GM23338 (cell line): ENCODE measurements around the gene PTCH2. TPM values are rescaled to one million over a fixed set of nuclear protein-coding genes. Genes with fewer than 3 reads are reported as not detected.

Experiments used
- ATAC-seq: fragments of 200-7000 bp; cut with Tn5 transposase; 3 replicates; pipeline ENCODE4 v1.9.1; 2020
- DNase-seq: peaks from one replicate; pipeline ENCODE4 v3.0.0-alpha.2; 2015; ENCODE audit warnings: low spot score
- H2AFZ ChIP-seq: fragments of 200-600 bp; sonication (generic); 2 replicates; pipeline ENCODE4 v1.8.0; 2016; ENCODE audit warnings: antibody characterized with exemption, mild to moderate bottlenecking, moderate library complexity
- H3F3A ChIP-seq: fragments of 200-600 bp; sonication (generic); replicated peaks from 2 replicates; pipeline ENCODE4 v1.8.0; 2017; ENCODE audit warnings: antibody characterized with exemption, mixed run types, low read depth
- H3K27ac ChIP-seq: fragments of 200-600 bp; sonication (generic); 2 replicates; pipeline ENCODE4 v1.6.1; 2016; ENCODE audit warnings: low read depth
- H3K27me3 ChIP-seq: fragments of 200-600 bp; sonication (generic); 2 replicates; pipeline ENCODE4 v1.8.0; 2016; ENCODE audit warnings: mild to moderate bottlenecking, mixed run types, moderate library complexity; ENCODE audit not compliant: insufficient read depth
- H3K36me3 ChIP-seq: fragments of 200-600 bp; sonication (generic); 2 replicates; pipeline ENCODE4 v1.8.0; 2016; ENCODE audit warnings: mild to moderate bottlenecking; ENCODE audit not compliant: insufficient read depth
- H3K4me1 ChIP-seq: fragments of 200-600 bp; sonication (generic); 2 replicates; pipeline ENCODE4 v1.8.0; 2016; ENCODE audit warnings: mild to moderate bottlenecking, moderate library complexity; ENCODE audit not compliant: insufficient read depth
- H3K4me2 ChIP-seq: fragments of 200-600 bp; sonication (generic); 2 replicates; pipeline ENCODE4 v1.7.1; 2017; ENCODE audit warnings: mixed run types
- H3K4me3 ChIP-seq: fragments of 200-600 bp; sonication (generic); 2 replicates; pipeline ENCODE4 v1.6.1; 2016; ENCODE audit warnings: mixed run types
- H3K79me2 ChIP-seq: fragments of 200-600 bp; sonication (generic); replicated peaks from 2 replicates; pipeline ENCODE4 v1.8.0; 2017; ENCODE audit warnings: mild to moderate bottlenecking; ENCODE audit not compliant: insufficient read depth
- H3K9me2 ChIP-seq: fragments of 200-600 bp; sonication (generic); 2 replicates; pipeline ENCODE4 v1.8.0; 2017; ENCODE audit not compliant: insufficient read depth
- H4K20me1 ChIP-seq: fragments of 200-600 bp; sonication (generic); replicated peaks from 2 replicates; pipeline ENCODE4 v1.8.0; 2017; ENCODE audit warnings: mild to moderate bottlenecking; ENCODE audit not compliant: insufficient read depth
- H3K27ac Mint-ChIP-seq: 2 replicates; pipeline ENCODE4 v1.8.0; 2020; ENCODE audit warnings: inconsistent platforms, mild to moderate bottlenecking, moderate library complexity, mixed read lengths
- H3K27me3 Mint-ChIP-seq: 3 replicates; pipeline ENCODE4 v1.8.0; 2022; ENCODE audit warnings: low read depth, mild to moderate bottlenecking, moderate library complexity, mixed read lengths, inconsistent platforms; ENCODE audit not compliant: insufficient read depth, poor library complexity
- H3K36me3 Mint-ChIP-seq: 3 replicates; pipeline ENCODE4 v1.8.0; 2021; ENCODE audit warnings: low read depth, mild to moderate bottlenecking, inconsistent platforms, moderate library complexity, mixed read lengths
- H3K4me1 Mint-ChIP-seq: 3 replicates; pipeline ENCODE4 v1.8.0; 2020; ENCODE audit warnings: mild to moderate bottlenecking, inconsistent platforms, mixed read lengths
- H3K4me3 Mint-ChIP-seq: 3 replicates; pipeline ENCODE4 v1.8.0; 2021; ENCODE audit warnings: moderate library complexity, mild to moderate bottlenecking, inconsistent platforms, mixed read lengths
- H3K9me3 Mint-ChIP-seq: 3 replicates; pipeline ENCODE4 v1.8.0; 2020; ENCODE audit warnings: moderate library complexity, mild to moderate bottlenecking, inconsistent platforms, mixed read lengths
- CREB1 ChIP-seq: fragments of 250-450 bp; sonication (Bioruptor Pico); IDR thresholded peaks from 2 replicates; pipeline ENCODE4 v1.5.0; 2020; ENCODE audit warnings: low read depth, mild to moderate bottlenecking, moderate library complexity
- EZH2phosphoT487 ChIP-seq: fragments of 200-600 bp; sonication (generic); IDR thresholded peaks from one replicate; pipeline ENCODE4 v1.8.1; 2018; ENCODE audit warnings: antibody characterized with exemption; ENCODE audit not compliant: unreplicated experiment
- POLR2AphosphoS5 ChIP-seq: IDR thresholded peaks from 2 replicates; pipeline ENCODE4 v1.6.1; 2016; ENCODE audit warnings: antibody characterized with exemption, low read depth
- ZNF114 ChIP-seq: fragments of 250-450 bp; sonication (Bioruptor Pico); IDR thresholded peaks from 2 replicates; pipeline ENCODE4 v1.5.0; 2020; ENCODE audit warnings: mild to moderate bottlenecking, moderate library complexity
- ZNF331 ChIP-seq: fragments of 250-450 bp; sonication (Bioruptor Pico); IDR thresholded peaks from 2 replicates; pipeline ENCODE4 v1.5.0; 2020; ENCODE audit warnings: low read depth, mild to moderate bottlenecking, moderate library complexity
- polyA plus RNA-seq: library from polyadenylated mRNA; unstranded; fragments of >200 nt; fragmentation: Nextera tagmentation; extraction: Ambion mirVana; gene quantifications from 2 replicates; pipeline ENCODE4 v1.2.1, GENCODE V29; 2016
- total RNA-seq: library from RNA; depleted of rRNA; stranded (reverse); fragments of >200 nt; shearing (Covaris generic); gene quantifications from 2 replicates; pipeline ENCODE4 v1.2.3, GENCODE V29; 2014
- TF ChIP-seq, protein P1 (sequence below), 2 experiments: fragments of 200-600 bp in 1 of 2; sonication (generic) in 1 of 2; conservative IDR thresholded peaks; 2 replicates each; pipeline versions ENCODE4 v1.5.1 to v1.6.1; 2016 to 2017; ENCODE audit warnings: antibody characterized with exemption in 2 of 2, low read depth in 2 of 2, mild to moderate bottlenecking in 2 of 2, moderate library complexity in 1 of 2
- TF ChIP-seq, protein P2 (sequence below): IDR thresholded peaks from 2 replicates; pipeline ENCODE4 v1.6.1; 2016; ENCODE audit warnings: antibody characterized with exemption

PTCH2 gene
- total and polyA plus RNA-seq, 2 experiments from 2014 or later: 0.63 to 0.74 TPM

DNA sequence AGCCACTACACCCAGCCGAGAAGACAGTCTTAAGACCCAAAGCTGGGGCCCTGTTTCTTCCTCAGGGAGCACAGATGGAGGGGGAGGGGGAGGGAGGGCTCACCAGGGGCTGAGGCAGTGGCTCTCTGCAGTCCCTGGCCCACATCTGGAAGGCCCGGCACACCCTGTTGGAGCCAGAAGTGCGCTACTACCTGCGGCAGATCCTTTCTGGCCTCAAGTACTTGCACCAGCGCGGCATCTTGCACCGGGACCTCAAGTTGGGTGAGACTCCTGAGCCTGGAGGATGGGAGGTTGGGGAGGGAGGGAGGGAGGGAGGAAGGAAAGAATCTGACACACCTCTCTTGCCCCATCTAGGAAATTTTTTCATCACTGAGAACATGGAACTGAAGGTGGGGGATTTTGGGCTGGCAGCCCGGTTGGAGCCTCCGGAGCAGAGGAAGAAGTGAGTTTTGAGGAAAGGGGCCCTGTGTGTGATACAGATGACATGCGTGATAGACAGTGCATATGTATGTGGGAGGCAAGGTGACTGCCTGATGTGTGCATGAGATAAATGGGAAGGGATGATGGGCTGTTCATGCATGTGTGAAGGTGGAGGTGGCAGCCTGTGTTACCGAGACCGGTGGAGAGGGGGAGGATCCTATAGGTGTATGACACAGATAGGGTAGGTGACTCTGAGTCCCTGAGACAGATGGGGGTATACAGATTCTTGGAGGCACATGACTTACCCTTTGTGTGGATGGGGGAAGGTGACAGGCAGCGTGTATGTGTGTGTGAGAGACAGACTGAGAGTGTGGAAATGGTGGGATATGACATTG lies 41.4 kb downstream of the PTCH2 start:
- H3K36me3 ChIP-seq: no peaks in the 10 kb centered on the region; the same call in 1 of the 2 replicates
- H3K4me1 ChIP-seq: peaks cover 10% of the 10 kb centered on the region; the same call in 1 of the 2 replicates
- 0 out of 2 replicates have a peak, but pooled peaks cover 3% of the 10 kb centered on the region for H3K79me2 ChIP-seq
- no peaks in the 10 kb centered on the region for H3K9me3 Mint-ChIP-seq
- peaks cover 12% of the 10 kb centered on the region for H3K4me1 Mint-ChIP-seq
- H3K4me3 Mint-ChIP-seq: peak overlapping the region; percentile 78
- no peaks in the 10 kb centered on the region for H3K9me2 ChIP-seq
- H3K27me3 ChIP-seq: no peaks in the 10 kb centered on the region
- ATAC-seq: no peak
- H3K4me3 ChIP-seq: peak overlapping the region; percentile 67; the same call in 1 of the 2 replicates
- peaks cover 18% of the 10 kb centered on the region for H3F3A ChIP-seq
- no peak overlapping the region for H2AFZ ChIP-seq
- H3K36me3 Mint-ChIP-seq: peaks cover 34% of the 10 kb centered on the region
- H3K27ac ChIP-seq: no peak overlapping the region
- H3K4me2 ChIP-seq: peak overlapping the region; percentile 96
- H3K27ac Mint-ChIP-seq: no peak overlapping the region
- TF ChIP-seq ZNF331 (CRISPR knock-in tag) (no peak), EZH2phosphoT487 (no peak), ZNF114 (CRISPR knock-in tag) (no peak)
- H4K20me1 ChIP-seq: no peaks in the 10 kb centered on the region
- peaks cover 8% of the 10 kb centered on the region for H3K27me3 Mint-ChIP-seq
- no peak for DNase-seq

DNA sequence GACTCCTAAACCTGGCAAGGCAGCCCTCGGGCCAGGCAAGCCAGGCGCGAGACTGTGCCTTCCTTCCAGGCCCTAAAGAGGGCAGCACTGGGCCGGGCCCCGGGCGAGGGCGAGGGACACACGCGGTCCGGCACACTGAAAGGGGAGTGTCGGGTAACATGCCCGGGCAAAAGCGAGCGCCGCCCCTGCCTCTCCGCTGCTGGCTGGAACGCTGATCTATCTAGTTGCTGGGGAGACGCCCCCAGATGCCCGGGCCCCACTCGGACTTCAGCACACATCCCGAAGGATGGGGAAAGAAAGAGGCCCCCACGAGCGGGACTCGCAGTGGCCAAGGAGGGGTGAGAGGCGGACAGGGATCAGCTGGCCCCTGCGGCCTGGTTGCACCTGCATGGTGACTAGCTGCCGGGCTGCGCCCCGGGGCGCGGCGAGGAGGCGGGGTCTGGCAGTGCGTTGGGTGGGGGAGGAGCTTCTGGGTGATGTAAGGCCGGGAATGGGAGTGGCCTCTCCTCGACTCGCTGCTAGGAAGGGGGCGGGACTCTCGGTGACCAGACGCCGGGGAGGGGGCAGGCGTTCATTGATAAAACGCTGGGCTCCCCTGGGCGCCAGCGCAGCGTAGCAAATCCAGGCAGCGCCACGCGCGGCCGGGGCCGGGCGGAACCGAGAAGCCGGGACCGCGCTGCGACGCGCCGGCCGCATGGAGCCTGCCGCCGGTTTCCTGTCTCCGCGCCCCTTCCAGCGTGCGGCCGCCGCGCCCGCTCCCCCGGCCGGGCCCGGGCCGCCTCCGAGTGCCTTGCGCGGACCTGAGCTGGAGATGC lies 43.1 kb downstream of the PTCH2 start, which contains the start of gene PLK3:
Gene PLK3, plus strand, starts transcription at position 608 of the 815 bp plus-strand sequence. Its CDS starts 87 bp downstream, at position 695.
- Histone ChIP-seq H3K9me2 (no peaks in the 10 kb centered on the region), H3K4me2 (peak within 1 kb of the TSS; percentile 96), H3K27me3 (no peaks in the 10 kb centered on the region), H3K27ac (peak within 1 kb of the TSS; percentile 97), H3K36me3 (no peaks in the 10 kb centered on the region; the same call in 1 of the 2 replicates), H3K79me2 (0 out of 2 replicates have a peak, but pooled peaks cover 3% of the 10 kb centered on the region), H4K20me1 (no peaks in the 10 kb centered on the region), H3F3A (peaks cover 19% of the 10 kb centered on the region), H3K4me3 (peak within 1 kb of the TSS; percentile 67), H3K4me1 (peaks cover 9% of the 10 kb centered on the region; the same call in 1 of the 2 replicates), H2AFZ (peak within 1 kb of the TSS; percentile 80; the same call in 1 of the 2 replicates)
- DNase-seq: peak; percentile 99
- Mint-ChIP-seq H3K4me3 (peak within 1 kb of the TSS; percentile 93), H3K27ac (peak within 1 kb of the TSS; percentile 100), H3K27me3 (peaks cover 8% of the 10 kb centered on the region), H3K4me1 (peaks cover 12% of the 10 kb centered on the region), H3K9me3 (no peaks in the 10 kb centered on the region), H3K36me3 (peaks cover 25% of the 10 kb centered on the region)
- peak; percentile 91 for ATAC-seq
- TF ChIP-seq CREB1 (CRISPR knock-in tag): peak; percentile 38; the same call in 1 of the 2 replicates
- peak; percentile 95 for TF ChIP-seq POLR2AphosphoS5
- TF ChIP-seq, protein P1, sequence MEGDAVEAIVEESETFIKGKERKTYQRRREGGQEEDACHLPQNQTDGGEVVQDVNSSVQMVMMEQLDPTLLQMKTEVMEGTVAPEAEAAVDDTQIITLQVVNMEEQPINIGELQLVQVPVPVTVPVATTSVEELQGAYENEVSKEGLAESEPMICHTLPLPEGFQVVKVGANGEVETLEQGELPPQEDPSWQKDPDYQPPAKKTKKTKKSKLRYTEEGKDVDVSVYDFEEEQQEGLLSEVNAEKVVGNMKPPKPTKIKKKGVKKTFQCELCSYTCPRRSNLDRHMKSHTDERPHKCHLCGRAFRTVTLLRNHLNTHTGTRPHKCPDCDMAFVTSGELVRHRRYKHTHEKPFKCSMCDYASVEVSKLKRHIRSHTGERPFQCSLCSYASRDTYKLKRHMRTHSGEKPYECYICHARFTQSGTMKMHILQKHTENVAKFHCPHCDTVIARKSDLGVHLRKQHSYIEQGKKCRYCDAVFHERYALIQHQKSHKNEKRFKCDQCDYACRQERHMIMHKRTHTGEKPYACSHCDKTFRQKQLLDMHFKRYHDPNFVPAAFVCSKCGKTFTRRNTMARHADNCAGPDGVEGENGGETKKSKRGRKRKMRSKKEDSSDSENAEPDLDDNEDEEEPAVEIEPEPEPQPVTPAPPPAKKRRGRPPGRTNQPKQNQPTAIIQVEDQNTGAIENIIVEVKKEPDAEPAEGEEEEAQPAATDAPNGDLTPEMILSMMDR (conservative IDR thresholded peaks at IDR 0.05; ENCODE audit: low read depth in 2 of 2): peak; percentile 78 to 95
- TF ChIP-seq, protein P2, sequence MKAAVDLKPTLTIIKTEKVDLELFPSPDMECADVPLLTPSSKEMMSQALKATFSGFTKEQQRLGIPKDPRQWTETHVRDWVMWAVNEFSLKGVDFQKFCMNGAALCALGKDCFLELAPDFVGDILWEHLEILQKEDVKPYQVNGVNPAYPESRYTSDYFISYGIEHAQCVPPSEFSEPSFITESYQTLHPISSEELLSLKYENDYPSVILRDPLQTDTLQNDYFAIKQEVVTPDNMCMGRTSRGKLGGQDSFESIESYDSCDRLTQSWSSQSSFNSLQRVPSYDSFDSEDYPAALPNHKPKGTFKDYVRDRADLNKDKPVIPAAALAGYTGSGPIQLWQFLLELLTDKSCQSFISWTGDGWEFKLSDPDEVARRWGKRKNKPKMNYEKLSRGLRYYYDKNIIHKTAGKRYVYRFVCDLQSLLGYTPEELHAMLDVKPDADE: no peak; the same call in 1 of the 2 replicates
